HG03342 (cell line): ENCODE measurements around the gene CLEC10A.

Experiments
- ATAC-seq: cut with Tn5 transposase; IDR thresholded peaks from one replicate; pipeline ENCODE4 v1.9.1; 2021; ENCODE audit warnings: mild to moderate bottlenecking, moderate library complexity; ENCODE audit not compliant: unreplicated experiment

Gene CLEC10A

GRCh38 chr17:7042501-7043181, 37.4 kb downstream of the CLEC10A start:
- peak; percentile 10 for ATAC-seq

- no peak for ATAC-seq
Observed at GRCh38 chr17:7041607-7042500, 38.2 kb downstream of the CLEC10A start.

GRCh38 chr17:7039832-7040231, 40.2 kb downstream of the CLEC10A start:
- no peak for ATAC-seq

- ATAC-seq, result no peak
Observed at GRCh38 chr17:7038025-7038862, 41.8 kb downstream of the CLEC10A start.

GRCh38 chr17:7035591-7036368, 44.3 kb downstream of the CLEC10A start, which contains the start of gene SLC16A13:
Gene SLC16A13, plus strand, starts transcription at chr17:7036015. Its CDS starts 368 bp downstream, at chr17:7036383.
- peak; percentile 89 for ATAC-seq

GRCh38 chr17:7034955-7035590, 45.0 kb downstream of the CLEC10A start:
- ATAC-seq, result peak; percentile 13

GRCh38 chr17:7029659-7030058, 50.4 kb downstream of the CLEC10A start:
- no peak for ATAC-seq

GRCh38 chr17:7029096-7029495, 51.0 kb downstream of the CLEC10A start:
- no peak for ATAC-seq

GRCh38 chr17:7027335-7027734, 52.7 kb downstream of the CLEC10A start:
- no peak for ATAC-seq

GRCh38 chr17:7026471-7027115, 53.5 kb downstream of the CLEC10A start:
- no peak for ATAC-seq

GRCh38 chr17:7025245-7025644, 54.8 kb downstream of the CLEC10A start:
- no peak for ATAC-seq
